B cell (primary cell): ENCODE measurements around the gene CCNA1. TPM values are rescaled to one million over a fixed set of nuclear protein-coding genes. Genes with fewer than 3 reads are reported as not detected.

Experiments
- ATAC-seq: fragments of 200-7000 bp; cut with Tn5 transposase; one replicate; pipeline ENCODE4 v1.10.0; 2021; ENCODE audit warnings: low read depth, mild to moderate bottlenecking, moderate number of reproducible peaks, moderate library complexity
- CTCF ChIA-PET: fragments of 350-600 bp; sonication (Branson Sonifier 250); formaldehyde crosslinking; loops from one replicate; lab custom pipeline; 2021; ENCODE audit warnings: antibody characterized with exemption, inconsistent platforms; lab: Charles Lee
- POLR2A ChIA-PET: fragments of 350-600 bp; sonication (Branson Sonifier 250); formaldehyde crosslinking; loops from one replicate; lab custom pipeline; 2021; ENCODE audit warnings: antibody characterized with exemption; lab: Charles Lee
- DNase-seq: peaks from one replicate; pipeline ENCODE4 v3.0.0; 2013
- H2AFZ ChIP-seq: 2 replicates; pipeline ENCODE4 v1.6.1; 2012; ENCODE audit warnings: mild to moderate bottlenecking, low read depth, low read length; ENCODE audit not compliant: insufficient read depth, poor library complexity, severe bottlenecking
- H3K27ac ChIP-seq, 2 donors: 1 replicate in 1 of 2; 2 replicates in 1 of 2; pipeline ENCODE4 v1.5.1; 2012 to 2013; ENCODE audit warnings: low read length in 2 of 2, mild to moderate bottlenecking in 2 of 2, moderate library complexity in 1 of 2
- H3K27me3 ChIP-seq, 4 experiments: fragments of 200-600 bp in 1 of 4; sonication (generic) in 1 of 4; replicated peaks in 1 of 4; 1 replicate in 2 of 4; 2 replicates in 2 of 4; pipeline versions ENCODE4 v1.6.1 to v1.7.0; 2013 to 2016; ENCODE audit warnings: low read length in 3 of 4, mild to moderate bottlenecking in 2 of 4, mixed read lengths in 1 of 4, moderate library complexity in 1 of 4; ENCODE audit not compliant: insufficient read depth in 4 of 4, control insufficient read depth in 3 of 4; ENCODE audit errors: control extremely low read depth in 1 of 4
- H3K36me3 ChIP-seq, 2 experiments: replicated peaks in 1 of 2; 1 replicate in 1 of 2; 2 replicates in 1 of 2; pipeline versions ENCODE4 v1.6.1 to v1.7.1; 2013; ENCODE audit warnings: low read length in 1 of 2; ENCODE audit not compliant: insufficient read depth in 2 of 2, control insufficient read depth in 1 of 2; ENCODE audit errors: control extremely low read depth in 1 of 2, extremely low read depth in 1 of 2
- H3K4me1 ChIP-seq, 2 donors: fragments of 200-600 bp in 1 of 2; sonication (generic) in 1 of 2; 1 replicate in 1 of 2; 2 replicates in 1 of 2; pipeline versions ENCODE4 v1.5.1 to v1.6.1; 2013 to 2017; ENCODE audit warnings: low read length in 2 of 2; ENCODE audit not compliant: control insufficient read depth in 2 of 2, insufficient read depth in 2 of 2
- H3K4me2 ChIP-seq: replicated peaks from 2 replicates; pipeline ENCODE3; 2012; ENCODE audit warnings: mild to moderate bottlenecking, low read depth, low read length; ENCODE audit not compliant: poor library complexity, severe bottlenecking
- H3K4me3 ChIP-seq, 5 experiments: fragments of 200-600 bp in 1 of 5; sonication (generic) in 1 of 5; 1 replicate in 3 of 5; 2 replicates in 2 of 5; pipeline versions ENCODE4 v1.5.1 to v1.7.0; 2011 to 2016; ENCODE audit warnings: low read length in 4 of 5, mild to moderate bottlenecking in 4 of 5, low read depth in 2 of 5, control low read depth in 1 of 5, moderate library complexity in 1 of 5; ENCODE audit not compliant: insufficient read depth in 1 of 5; ENCODE audit errors: control extremely low read depth in 1 of 5, extremely low read depth in 1 of 5
- H3K79me2 ChIP-seq: fragments of 200-600 bp; sonication (generic); one replicate; pipeline ENCODE4 v1.6.0; 2016; ENCODE audit warnings: low read length; ENCODE audit not compliant: control insufficient read depth, insufficient read depth
- H3K9ac ChIP-seq: fragments of 200-600 bp; sonication (generic); 2 replicates; pipeline ENCODE4 v1.6.1; 2017; ENCODE audit warnings: mild to moderate bottlenecking, low read length, moderate library complexity
- H3K9me3 ChIP-seq, 3 donors: one replicate each; pipeline versions ENCODE4 v1.6.1 to v1.7.1; 2013; ENCODE audit warnings: low read length in 2 of 3; ENCODE audit not compliant: control insufficient read depth in 2 of 3, insufficient read depth in 1 of 3; ENCODE audit errors: control extremely low read depth in 1 of 3
- H4K20me1 ChIP-seq: 2 replicates; pipeline ENCODE4 v1.6.0; 2012; ENCODE audit warnings: mild to moderate bottlenecking, low read length; ENCODE audit not compliant: insufficient read depth, control insufficient read depth, poor library complexity, severe bottlenecking
- H3K27ac Mint-ChIP-seq: one replicate; pipeline ENCODE4 v1.8.0; 2021; ENCODE audit warnings: mixed read lengths
- H3K27me3 Mint-ChIP-seq: one replicate; pipeline ENCODE4 v1.8.0; 2021; ENCODE audit warnings: mixed read lengths
- H3K4me1 Mint-ChIP-seq: one replicate; pipeline ENCODE4 v1.8.0; 2021; ENCODE audit warnings: mixed read lengths
- H3K4me3 Mint-ChIP-seq: one replicate; pipeline ENCODE4 v1.8.0; 2021; ENCODE audit warnings: mixed read lengths
- H3K9me3 Mint-ChIP-seq: one replicate; pipeline ENCODE4 v1.8.0; 2022; ENCODE audit warnings: mixed read lengths; ENCODE audit not compliant: insufficient read depth
- CTCF ChIP-seq: fragments of 200-600 bp; IDR thresholded peaks from one replicate; pipeline ENCODE4 v1.8.0; 2022; ENCODE audit warnings: antibody characterized with exemption, mild to moderate bottlenecking
- EZH2 ChIP-seq: IDR thresholded peaks from 2 replicates; pipeline ENCODE4 v1.6.1; 2012; ENCODE audit warnings: borderline replicate concordance, low read depth, mild to moderate bottlenecking, moderate library complexity, low read length; ENCODE audit not compliant: insufficient read depth, poor library complexity, severe bottlenecking
- WGBS: methylation state at CpG from one replicate; pipeline ENCODE4 v1.1.5; 2013; ENCODE audit warnings: missing lambda C conversion rate; ENCODE audit not compliant: insufficient coverage; 5-methylcytosine and 5-hydroxymethylcytosine counted together
- intact Hi-C: fragments of 100-400 bp; cut with micrococcal nuclease; formaldehyde crosslinking; loops from one replicate; pipeline ENCODE4 v1.10.0; 2022
- polyA plus RNA-seq: library from polyadenylated mRNA; depleted of rRNA; stranded (reverse); fragments of >200 nt; gene quantifications from 2 replicates; pipeline ENCODE4 v1.2.3, GENCODE V29; 2012
- total RNA-seq, 2 donors: library from RNA; stranded (reverse); fragments of 120-200 nt in 1 of 2; gene quantifications; 1 replicate in 1 of 2; 2 replicates in 1 of 2; pipeline versions ENCODE4 v1.2.3 to v1.2.4, GENCODE V29; 2013 to 2022

CCNA1 gene
- total and polyA plus RNA-seq, 2 donors (not counting 1 experiment from before 2014, with no cell fraction given) = 0.15 to 0.69 TPM

DNA sequence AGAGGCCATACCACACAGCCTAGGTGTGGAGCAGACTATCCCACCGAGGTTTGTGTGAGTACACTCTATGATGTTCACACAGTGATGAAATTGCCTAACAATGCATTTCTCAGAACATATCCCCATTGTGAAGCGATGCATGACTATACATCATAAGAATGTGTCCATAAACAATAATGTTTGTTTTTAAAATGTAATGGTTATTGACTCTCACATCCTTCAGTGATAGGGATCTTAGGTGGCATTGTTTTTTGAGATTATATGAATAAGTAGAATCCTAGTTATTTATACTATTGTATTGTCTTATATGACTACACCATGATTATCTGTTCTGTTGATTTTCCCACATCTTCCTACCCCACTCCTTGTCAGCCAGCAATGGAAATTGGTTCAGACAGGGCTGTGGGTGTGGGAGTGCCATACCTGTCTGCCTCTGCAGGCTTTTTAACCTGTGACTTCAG lies 13.6 kb downstream of the CCNA1 start:
- Histone ChIP-seq H3K79me2 (no peaks in the 10 kb centered on the region), H3K9ac (no peak overlapping the region), H3K4me3 (no peak overlapping the region), H4K20me1 (no peaks in the 10 kb centered on the region), H3K27ac (no peak overlapping the region), H3K27me3 (no peaks in the 10 kb centered on the region), H3K4me2 (no peak overlapping the region), H2AFZ (no peak overlapping the region), H3K36me3 (no peaks in the 10 kb centered on the region), H3K9me3 (no peaks in the 10 kb centered on the region), H3K4me1 (no peaks in the 10 kb centered on the region)
- DNase-seq (no peak), ATAC-seq (no peak)
- POLR2A ChIA-PET = no interaction called here
- CTCF ChIA-PET = no interaction called here
- peaks cover 14% of the 10 kb centered on the region for H3K27me3 Mint-ChIP-seq
- no peaks in the 10 kb centered on the region for H3K9me3 Mint-ChIP-seq
- H3K4me3 Mint-ChIP-seq = no peak overlapping the region
- H3K4me1 Mint-ChIP-seq = no peaks in the 10 kb centered on the region
- WGBS = no CpG with 5 or more reads among the region's 2 CpGs
- intact Hi-C loops = no loop called here
- no peak overlapping the region for H3K27ac Mint-ChIP-seq
- no peak for TF ChIP-seq EZH2
- TF ChIP-seq CTCF = no peak

GRCh38 chr13:36447501-36447900 lies 15.2 kb downstream of the CCNA1 start:
- 96% methylated on average over 6 of the region's 7 CpGs for WGBS
- no peaks in the 10 kb centered on the region for H3K4me1 Mint-ChIP-seq
- DNase-seq = no peak
- TF ChIP-seq EZH2 = no peak
- no peak for TF ChIP-seq CTCF
- Histone ChIP-seq H3K4me1 (no peaks in the 10 kb centered on the region), H3K79me2 (no peaks in the 10 kb centered on the region), H3K9ac (no peak overlapping the region), H3K27me3 (no peaks in the 10 kb centered on the region), H2AFZ (no peak overlapping the region), H4K20me1 (no peaks in the 10 kb centered on the region), H3K9me3 (no peaks in the 10 kb centered on the region), H3K36me3 (no peaks in the 10 kb centered on the region), H3K4me2 (no peak overlapping the region), H3K27ac (no peak overlapping the region), H3K4me3 (no peak overlapping the region)
- ChIA-PET POLR2A (no interaction called here), CTCF (no interaction called here)
- ATAC-seq = no peak
- no peak overlapping the region for H3K27ac Mint-ChIP-seq
- H3K4me3 Mint-ChIP-seq = no peak overlapping the region
- intact Hi-C loops = no loop called here
- no peaks in the 10 kb centered on the region for H3K9me3 Mint-ChIP-seq
- peaks cover 14% of the 10 kb centered on the region for H3K27me3 Mint-ChIP-seq
